ENCODE data around the gene WARS2.

WARS2 gene

DNA sequence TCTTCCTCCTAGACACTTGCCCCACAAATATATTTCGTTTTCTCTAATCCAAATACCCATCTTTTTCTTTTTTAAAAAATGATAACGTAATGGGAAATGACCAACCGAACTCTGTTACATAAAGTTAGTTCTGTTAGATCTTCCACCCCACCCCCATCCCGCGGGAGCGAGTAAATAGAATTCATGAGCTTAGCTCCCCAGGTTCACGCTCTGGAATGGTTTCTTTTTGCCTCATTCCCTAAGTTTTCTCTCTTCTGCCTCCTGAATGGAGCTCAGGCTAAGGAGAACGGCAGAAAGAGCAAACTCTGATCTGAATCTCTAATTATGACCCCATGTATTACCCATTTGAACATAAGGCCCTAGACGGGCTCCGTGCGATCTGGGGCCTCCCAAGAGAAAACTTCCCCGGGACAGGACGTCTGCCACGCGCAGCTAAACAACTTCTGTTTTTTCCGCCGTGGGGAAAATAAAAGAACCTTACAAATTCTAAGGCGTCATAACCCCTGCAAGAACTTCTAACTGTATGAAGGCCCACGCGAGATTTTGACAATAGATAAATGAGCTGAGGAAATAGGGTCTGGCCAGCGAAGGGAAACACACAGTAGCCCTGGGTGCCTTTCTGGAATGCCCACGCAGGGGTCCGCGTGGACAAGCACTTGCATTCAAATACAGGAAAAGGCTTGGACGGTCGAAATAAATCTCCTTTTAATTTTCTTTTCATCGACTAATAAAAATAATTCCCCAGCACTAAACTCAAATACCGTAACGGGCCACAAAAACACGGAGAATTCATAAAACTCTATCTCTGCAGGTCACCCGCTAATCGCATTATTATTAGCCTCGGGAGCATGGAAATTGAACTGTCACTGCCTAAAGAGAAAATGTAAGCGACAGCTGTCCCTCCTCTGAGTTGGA lies 154.6 kb downstream of the WARS2 start:
- Histone ChIP-seq H3K79me2 (no peaks in the 10 kb centered on the region), H3K4me1 (no peaks in the 10 kb centered on the region), H3K4me3 (ENCODE audit: low read depth, low read length) (no peak overlapping the region), H3K9ac (no peak overlapping the region), H3K27me3 (ENCODE audit: control insufficient read depth, insufficient read depth, low read length) (peaks cover 23% of the 10 kb centered on the region), H3K36me3 (ENCODE audit: control insufficient read depth, insufficient read depth, low read length) (no peaks in the 10 kb centered on the region), H3K9me3 (ENCODE audit: control insufficient read depth, low read length) (peaks cover 3% of the 10 kb centered on the region), H3K4me2 (ENCODE audit: low read length) (no peak overlapping the region), H3K27ac (no peak overlapping the region), H2AFZ (no peak overlapping the region)
- TF ChIP-seq, protein P1, sequence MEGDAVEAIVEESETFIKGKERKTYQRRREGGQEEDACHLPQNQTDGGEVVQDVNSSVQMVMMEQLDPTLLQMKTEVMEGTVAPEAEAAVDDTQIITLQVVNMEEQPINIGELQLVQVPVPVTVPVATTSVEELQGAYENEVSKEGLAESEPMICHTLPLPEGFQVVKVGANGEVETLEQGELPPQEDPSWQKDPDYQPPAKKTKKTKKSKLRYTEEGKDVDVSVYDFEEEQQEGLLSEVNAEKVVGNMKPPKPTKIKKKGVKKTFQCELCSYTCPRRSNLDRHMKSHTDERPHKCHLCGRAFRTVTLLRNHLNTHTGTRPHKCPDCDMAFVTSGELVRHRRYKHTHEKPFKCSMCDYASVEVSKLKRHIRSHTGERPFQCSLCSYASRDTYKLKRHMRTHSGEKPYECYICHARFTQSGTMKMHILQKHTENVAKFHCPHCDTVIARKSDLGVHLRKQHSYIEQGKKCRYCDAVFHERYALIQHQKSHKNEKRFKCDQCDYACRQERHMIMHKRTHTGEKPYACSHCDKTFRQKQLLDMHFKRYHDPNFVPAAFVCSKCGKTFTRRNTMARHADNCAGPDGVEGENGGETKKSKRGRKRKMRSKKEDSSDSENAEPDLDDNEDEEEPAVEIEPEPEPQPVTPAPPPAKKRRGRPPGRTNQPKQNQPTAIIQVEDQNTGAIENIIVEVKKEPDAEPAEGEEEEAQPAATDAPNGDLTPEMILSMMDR (IDR thresholded peaks at IDR 0.05): no peak

DNA sequence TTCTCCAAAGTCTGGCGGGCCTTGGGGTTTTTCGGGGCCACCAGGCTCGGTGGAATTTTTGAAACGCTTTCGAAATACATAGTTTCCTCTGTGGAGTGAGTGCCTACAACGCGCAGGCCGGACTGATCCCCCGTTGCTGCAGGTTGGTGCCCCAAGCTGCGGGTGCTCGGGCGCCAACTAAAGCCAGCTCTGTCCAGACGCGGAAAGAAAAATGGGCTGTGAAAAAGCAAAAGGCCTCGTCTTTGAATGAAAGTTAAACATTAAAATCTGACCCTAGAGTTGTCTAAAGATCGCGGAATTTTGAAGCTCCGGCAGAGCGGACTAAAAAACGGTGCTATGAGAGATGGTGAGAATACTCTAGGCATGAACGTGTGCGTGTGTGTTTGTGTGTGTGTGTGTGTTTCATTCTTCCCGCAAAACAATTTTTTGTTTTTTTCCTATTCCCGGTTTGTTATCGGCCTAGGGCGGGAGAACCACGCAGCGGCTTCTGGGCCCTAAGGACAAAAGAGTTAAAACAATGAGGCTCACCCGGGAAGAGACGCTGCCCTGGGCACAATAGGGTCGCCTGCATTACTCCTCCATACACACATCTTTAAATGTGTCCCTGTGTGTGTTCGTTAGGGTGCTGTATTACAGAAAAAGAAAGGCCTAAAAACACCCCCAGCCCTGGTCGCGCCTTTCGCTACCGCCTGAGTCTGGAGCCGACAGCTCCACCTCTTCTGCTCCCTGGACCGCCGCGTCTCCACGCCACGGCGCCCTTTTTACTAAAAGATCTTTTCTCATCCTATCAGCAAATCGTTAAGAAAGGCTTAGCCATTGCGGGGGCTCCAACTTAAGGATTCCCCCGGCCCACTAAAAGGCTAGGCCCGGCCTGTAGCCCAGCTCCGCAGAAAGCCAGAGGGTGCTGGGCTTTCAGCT lies 155.5 kb downstream of the WARS2 start:
- H3K9ac ChIP-seq: no peak overlapping the region

DNA sequence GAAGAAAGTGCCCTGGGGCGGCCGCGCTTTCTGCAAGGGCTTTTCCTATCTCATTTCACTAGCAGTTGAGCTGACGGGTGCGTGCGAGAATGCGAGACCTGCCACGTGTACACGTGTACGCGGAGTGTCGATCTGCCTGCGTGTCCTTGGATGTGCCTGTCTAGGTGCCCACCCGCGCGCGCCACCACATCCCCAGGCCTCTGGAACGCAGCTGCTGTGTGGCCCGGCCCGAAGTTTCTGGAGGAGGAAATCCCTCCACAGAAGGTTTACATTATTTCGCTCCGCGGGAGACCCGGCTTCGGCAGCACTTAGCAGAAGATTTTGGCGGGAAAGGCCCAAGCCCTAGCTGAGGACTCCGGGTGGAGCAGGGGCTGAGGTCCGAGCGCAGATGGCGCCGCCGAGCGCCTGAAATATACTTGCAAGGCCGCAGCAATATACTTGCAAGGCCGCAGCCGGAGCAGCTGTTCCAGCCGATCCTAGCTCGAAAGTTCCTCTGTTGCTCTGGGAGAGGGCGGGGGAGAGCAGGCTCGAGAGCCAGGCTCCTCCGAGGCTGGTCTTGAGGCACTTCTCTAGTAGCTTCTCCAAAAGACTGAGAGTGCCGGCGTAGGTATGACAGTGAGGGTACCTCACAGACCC lies 156.2 kb downstream of the WARS2 start:
- Histone ChIP-seq H3K4me1 (no peaks in the 10 kb centered on the region), H3K9ac (no peak overlapping the region), H2AFZ (no peak overlapping the region), H3K27me3 (ENCODE audit: control insufficient read depth, insufficient read depth, low read length) (peaks cover 30% of the 10 kb centered on the region), H3K9me3 (ENCODE audit: control insufficient read depth, low read length) (peaks cover 2% of the 10 kb centered on the region), H3K4me3 (ENCODE audit: low read depth, low read length) (no peak overlapping the region), H3K4me2 (ENCODE audit: low read length) (peak overlapping the region; percentile 48), H3K36me3 (ENCODE audit: control insufficient read depth, insufficient read depth, low read length) (no peaks in the 10 kb centered on the region), H3K27ac (no peak overlapping the region), H3K79me2 (no peaks in the 10 kb centered on the region)
- TF ChIP-seq, protein P1 (IDR thresholded peaks at IDR 0.05): no peak

More for the DNA sequence above, 155.5 kb downstream of the WARS2 start:
- peaks cover 3% of the 10 kb centered on the region for H3K9me3 ChIP-seq (ENCODE audit: control insufficient read depth, low read length)
- no peaks in the 10 kb centered on the region for H3K36me3 ChIP-seq (ENCODE audit: control insufficient read depth, insufficient read depth, low read length)
- no peaks in the 10 kb centered on the region for H3K79me2 ChIP-seq
- no peak overlapping the region for H3K27ac ChIP-seq
- no peak overlapping the region for H3K4me3 ChIP-seq (ENCODE audit: low read depth, low read length)
- TF ChIP-seq, protein P1 (IDR thresholded peaks at IDR 0.05): no peak
- H3K4me1 ChIP-seq: no peaks in the 10 kb centered on the region
- H3K27me3 ChIP-seq (ENCODE audit: control insufficient read depth, insufficient read depth, low read length): peaks cover 23% of the 10 kb centered on the region
- H3K4me2 ChIP-seq (ENCODE audit: low read length): peak overlapping the region; percentile 48
- no peak overlapping the region for H2AFZ ChIP-seq

DNA sequence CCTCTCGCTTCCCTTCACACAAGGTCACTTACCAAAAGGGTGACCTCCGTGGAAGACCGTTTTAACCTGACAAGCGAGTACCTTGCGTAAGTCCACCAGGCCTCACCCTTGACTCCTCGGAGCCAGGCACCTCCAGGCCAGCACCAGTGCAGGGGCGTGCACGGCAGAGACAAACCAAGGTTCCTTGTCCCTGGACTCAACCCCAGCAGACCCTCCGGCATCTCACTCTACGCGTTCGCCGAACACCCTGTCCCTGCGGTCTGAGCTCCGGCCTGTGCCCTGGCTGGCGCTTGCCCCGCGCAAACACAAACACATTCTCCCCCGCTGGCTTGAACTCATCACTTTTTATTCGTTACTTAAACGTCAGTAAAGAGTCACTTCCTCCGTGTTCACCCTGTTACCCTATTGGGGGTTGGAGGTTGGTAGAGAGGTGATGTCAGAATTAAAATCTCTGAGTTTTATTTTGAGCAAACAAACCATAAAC lies 156.9 kb downstream of the WARS2 start:
- no peaks in the 10 kb centered on the region for H3K79me2 ChIP-seq
- no peak overlapping the region for H2AFZ ChIP-seq
- no peaks in the 10 kb centered on the region for H3K9me3 ChIP-seq (ENCODE audit: control insufficient read depth, low read length)
- TF ChIP-seq, protein P1 (IDR thresholded peaks at IDR 0.05): no peak
- H3K4me3 ChIP-seq (ENCODE audit: low read depth, low read length): no peak overlapping the region
- no peak overlapping the region for H3K27ac ChIP-seq
- peaks cover 28% of the 10 kb centered on the region for H3K27me3 ChIP-seq (ENCODE audit: control insufficient read depth, insufficient read depth, low read length)
- no peaks in the 10 kb centered on the region for H3K36me3 ChIP-seq (ENCODE audit: control insufficient read depth, insufficient read depth, low read length)
- H3K9ac ChIP-seq: no peak overlapping the region
- no peak overlapping the region for H3K4me2 ChIP-seq (ENCODE audit: low read length)
- H3K4me1 ChIP-seq: no peaks in the 10 kb centered on the region

Measured in parathyroid adenoma (tissue), 2 donors.